NCI-H446 treated with DMSO at 0.1 percent for 48 hours (cell line): Measurements from ENCODE around the gene ATXN7.

Experiments used
- DNase-seq: peaks from one replicate; lab custom pipeline; 2025; lab: John Stamatoyannopoulos, UW

The ATXN7 gene

DNA sequence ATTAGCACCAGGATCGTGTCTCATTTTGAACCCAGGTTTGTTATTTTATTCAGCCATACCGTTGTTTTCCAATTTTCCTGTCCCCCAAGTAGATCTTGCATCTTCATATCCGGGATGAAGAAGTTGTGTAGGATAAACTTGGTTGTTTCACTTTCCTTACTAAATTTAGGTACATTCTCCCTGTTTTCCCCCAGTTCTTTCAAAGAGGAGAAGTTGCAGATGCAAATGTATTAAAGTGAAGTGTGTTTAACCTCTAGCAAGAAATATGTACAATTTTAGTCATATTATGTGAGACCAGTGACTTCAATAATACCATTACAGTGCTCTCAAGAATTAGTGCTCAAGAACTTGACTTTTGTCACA, 1.3 kb downstream of the ATXN7 start:
- DNase-seq: no peak

DNA sequence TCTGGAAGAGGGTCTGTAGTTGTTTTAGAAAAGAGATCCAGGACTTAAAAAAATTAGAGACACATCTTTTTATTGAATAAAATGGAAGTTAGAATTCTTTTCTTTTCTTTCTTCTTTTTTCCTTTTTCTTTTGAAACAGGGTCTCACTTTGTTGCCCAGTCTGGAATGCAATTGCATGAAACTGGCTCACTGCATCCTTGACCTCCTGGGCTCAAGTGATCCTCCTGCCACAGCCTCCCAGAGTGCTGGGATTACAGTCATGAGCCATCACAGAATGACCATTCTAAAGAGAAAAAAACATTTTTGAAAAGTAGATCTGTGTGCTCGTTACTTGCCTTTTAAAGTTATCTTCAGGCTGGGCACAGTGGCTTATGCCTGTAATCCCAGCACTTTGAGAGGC, 3.6 kb downstream of the ATXN7 start:
- DNase-seq: no peak

DNA sequence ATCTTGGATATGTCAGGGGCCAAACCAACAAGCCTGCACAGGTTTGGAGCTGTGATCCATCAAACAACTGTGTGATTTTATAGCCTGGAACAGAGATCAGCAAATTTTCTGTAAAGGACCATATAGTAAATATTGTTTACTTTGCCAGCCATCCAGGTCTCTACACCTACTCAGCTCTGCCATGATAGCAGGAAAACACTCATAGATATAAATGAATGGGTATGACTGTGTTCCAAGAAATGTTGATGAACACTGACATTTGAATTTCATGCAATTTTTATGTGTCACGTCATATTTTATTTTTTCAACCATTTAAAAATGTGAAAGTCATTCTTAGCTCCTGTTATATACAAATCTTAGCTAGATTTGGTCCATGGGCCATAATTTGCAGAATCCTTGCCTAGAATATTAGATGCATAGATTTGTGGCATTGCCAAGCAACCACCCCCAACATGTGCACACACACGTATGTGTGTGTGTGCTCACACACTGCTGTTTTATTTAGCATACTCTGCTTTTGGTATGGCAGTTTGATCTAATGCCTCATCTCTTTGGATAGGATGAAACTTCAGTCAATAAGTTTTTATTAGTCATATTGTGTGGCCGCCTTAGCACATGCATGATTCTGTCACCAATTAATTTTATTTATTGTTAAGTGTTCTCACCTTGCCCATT, 6.4 kb downstream of the ATXN7 start:
- no peak for DNase-seq

- DNase-seq: no peak
Observed at GRCh38 chr3:63870615-63871005, 6.9 kb downstream of the ATXN7 start.

DNA sequence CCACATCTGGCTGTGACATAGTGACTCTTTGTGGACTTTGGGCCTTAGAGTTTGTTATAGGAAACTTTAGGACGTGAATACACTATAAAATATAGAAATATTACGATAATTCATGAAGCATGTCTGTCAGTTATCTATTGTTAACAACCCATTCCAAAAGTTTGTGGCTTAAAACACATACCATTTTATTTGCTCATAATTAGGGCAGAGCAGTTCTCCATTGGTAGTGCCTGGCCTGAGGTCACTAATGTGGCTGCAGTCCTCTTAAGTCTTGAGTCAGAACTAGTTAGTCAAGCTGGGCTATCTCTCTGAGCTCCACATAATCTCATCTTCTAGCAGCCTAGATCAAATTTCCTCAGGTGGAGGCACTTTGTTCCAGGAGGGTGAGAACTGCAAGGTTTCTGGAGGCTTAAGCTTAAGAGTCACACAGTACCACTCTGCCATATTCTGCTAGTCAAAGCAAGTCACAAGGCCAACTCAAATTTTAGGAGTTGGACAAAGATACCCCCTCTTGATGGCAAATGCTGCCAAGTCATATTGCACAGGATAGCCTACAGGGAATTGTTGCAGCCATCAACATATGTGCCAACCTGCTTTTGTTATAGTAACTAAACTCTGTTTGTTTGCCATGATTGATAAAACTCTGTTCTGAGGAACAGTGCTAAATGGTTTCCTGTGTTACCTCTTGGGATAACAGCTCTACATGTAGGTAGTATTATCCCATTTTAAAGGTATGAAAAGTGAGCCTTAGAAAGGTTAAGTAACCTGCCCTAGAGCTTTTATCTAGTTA, 8.7 kb downstream of the ATXN7 start:
- DNase-seq: no peak

GRCh38 chr3:63874769-63875168, 11.1 kb downstream of the ATXN7 start:
- DNase-seq: no peak

- no peak for DNase-seq
Observed at GRCh38 chr3:63875510-63875909, 11.8 kb downstream of the ATXN7 start.

DNA sequence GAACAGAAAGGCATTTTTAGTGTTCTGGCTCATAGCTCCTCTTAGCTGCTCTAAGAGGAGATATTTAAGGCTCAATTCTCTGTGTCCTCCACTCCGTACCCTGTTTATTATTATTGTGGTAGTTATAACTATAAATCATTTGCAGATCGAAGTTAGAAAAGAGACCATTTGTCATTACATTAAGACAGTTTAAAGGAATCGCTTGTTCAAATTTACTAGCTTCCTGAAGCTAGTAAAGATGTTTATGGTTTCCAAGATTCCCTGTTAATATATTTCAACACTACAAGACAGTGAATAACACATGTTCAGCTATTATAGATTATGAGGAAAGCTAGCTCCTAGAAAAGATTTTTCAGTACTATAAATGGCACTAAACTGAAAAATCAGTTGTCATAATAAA, 12.6 kb downstream of the ATXN7 start:
- no peak for DNase-seq

DNA sequence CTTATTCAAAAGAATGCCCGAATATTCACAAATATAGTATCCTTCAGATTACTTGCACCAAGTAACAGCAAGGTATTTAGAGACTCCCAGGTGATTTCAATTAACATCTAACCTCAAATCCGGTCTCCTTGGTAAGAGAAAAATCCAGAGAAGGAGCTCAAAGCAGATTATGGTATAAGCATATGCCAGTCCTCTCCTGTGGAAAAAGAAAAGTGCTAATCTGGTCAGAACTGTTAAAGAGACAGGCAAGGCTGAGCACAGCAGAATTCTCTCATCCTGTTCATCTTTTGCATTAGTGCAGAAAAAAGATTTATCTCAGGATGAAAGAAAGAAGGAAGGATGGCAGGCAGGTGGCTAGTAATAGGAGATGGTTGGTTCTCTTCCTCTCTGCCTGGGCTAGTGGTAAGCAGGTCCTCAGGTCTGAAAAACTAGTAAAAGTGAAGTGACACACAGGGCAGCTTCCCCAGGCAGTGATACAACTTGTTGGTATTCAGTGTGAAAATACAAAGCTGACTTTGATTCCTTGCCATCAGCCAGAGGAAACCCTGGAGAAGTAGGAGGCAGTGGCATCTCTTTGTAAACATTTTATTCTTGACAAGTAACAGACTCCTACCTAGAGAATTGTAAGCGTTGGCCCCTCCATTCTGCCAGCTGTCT, 14.2 kb downstream of the ATXN7 start:
- no peak for DNase-seq

- no peak for DNase-seq
Observed at GRCh38 chr3:63878394-63879060, 14.9 kb downstream of the ATXN7 start.

DNA sequence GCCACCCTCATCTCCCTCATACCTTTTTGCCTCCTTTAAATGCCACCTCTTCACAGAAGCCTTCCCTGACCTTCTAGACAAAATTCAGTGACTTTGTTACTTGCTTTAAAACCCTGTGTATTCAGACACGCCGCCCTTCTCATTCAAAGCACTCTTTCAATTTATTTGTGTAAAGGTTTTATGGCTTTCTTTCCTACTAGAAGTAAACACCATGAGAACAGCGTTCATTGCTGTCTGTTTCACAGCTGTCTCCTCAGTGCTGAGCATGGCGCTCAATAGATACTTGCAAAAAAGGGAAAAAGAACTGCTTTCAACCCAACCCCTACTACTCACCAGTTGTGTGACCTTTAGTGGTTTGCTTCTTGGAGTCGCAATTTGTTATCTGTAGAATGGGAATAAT, 17.0 kb downstream of the ATXN7 start:
- no peak for DNase-seq

DNA sequence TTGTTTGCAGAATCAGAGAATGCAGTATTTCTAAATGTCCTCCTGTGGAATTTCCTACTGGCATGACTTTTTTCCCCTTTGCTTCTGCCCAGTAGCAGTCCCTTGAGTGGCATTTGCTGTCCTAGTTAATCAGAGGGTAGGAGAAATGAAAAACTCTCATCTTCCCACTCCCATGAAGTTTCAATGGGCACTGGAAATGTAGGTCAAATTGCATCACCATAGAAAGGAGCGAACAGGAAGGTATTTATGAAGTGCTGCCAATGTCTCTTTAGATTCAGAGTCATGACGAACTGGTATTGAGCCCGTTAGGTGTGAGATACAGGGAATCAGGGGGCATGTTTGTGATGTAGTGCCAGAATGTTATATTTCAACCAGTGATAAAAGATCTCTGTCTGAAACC, 23.2 kb downstream of the ATXN7 start:
- no peak for DNase-seq

DNA sequence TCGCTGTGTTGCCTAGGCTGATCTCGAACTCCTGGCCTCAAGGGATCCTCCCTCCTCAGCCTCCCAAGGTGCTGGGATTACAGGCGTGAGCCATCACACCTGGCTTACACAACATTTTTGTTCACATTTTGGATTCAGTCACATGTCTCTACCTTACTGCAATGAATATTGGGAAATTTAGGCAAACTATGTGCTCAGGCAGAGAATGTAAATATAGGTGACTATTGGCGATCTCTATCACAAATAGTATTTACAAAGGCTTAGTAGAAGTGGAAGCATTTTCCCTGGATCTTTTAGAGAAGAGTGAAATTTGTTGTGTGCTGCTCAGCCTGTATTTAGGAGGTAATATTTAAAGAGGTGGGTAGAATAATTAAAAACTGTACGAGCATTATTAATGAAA, 27.9 kb downstream of the ATXN7 start:
- DNase-seq: no peak

DNA sequence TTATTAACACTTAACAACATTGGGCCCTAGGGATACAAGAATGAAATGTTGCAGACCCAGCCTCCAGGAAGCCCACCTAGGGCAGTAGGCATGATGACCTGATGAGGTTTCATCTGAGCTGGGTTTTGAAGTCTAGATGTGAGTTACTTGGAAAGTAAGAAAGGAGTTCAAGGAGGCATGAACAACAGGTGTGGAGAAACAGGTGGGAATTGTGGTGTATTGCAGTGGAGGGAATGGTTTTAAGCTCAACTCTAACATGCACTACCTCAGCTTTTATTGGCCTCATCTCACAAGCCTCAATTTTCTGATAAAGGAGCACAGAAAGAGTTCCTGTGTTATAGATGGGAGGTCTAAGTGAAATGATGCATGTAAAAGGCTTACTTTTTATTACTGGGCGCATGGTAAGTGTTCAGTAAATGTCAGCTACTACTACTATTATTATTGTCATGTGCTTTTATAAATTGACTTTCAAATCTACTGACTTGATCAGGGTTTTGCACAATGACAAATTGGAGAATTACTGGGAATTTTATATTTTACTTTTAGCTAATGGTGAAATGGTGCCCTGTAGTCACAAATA, 29.2 kb downstream of the ATXN7 start:
- DNase-seq: no peak

DNA sequence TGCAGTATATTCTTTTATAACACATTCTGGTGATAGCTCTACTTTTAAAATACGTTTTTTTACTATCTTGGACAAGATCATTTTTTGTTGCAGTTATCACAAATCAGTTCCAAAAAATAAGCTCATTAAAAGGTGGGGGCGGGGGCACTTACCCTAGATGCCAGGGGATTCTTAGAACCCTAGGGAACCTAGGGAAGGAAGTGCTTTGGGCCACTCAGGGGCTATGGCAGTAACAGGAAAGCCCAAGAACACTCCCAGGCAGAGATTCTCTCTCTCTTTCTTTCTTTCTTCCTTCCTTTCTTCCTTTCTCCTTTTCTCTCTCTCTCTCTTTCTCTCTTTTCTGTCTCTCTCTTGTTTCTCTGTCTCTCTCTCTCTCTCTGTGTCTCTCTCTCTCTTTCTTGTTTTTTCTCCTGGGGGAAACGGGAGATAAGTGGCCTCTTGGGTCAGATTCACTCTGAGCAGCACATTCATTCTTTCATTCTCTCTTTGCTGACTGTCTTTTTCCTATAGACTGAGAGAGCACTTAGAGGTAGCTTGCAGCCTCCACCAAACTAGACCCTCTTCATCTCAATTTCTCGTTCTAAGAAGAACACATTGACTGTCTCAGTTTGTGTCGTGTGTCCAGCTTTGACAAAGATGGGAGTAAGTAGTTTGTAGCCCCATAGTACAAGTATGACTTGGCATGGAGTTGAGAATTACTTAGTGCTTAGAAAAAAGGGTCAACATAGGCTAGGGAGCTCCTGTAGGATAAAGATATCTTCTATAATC, 31.9 kb downstream of the ATXN7 start:
- DNase-seq: no peak

- DNase-seq: no peak
Observed at GRCh38 chr3:63896332-63897030, 32.8 kb downstream of the ATXN7 start.

- DNase-seq: no peak
Observed at GRCh38 chr3:63900010-63900409, 36.3 kb downstream of the ATXN7 start.

DNA sequence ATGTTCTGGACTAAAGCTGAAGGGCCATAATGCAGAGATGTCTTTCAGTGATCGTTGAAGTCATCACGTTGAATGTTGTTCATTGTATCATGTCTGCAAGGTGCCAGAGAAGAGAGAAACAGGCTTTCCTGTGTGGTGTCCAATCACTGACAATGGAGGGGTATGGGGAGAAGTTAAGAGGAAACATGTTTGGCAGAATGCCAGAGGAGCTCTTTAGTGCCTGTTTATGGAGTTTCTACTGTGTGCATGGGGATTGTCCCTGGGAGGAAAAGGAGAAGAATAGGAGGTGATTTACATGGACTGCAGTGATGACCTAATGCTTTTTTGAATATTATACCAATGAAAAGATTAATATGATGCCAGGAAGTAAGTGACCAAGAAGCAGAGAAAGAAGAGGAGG, 36.8 kb downstream of the ATXN7 start:
- DNase-seq: no peak

- DNase-seq: no peak
Observed at GRCh38 chr3:63905731-63906620, 42.3 kb downstream of the ATXN7 start.
